Subcutaneous adipose tissue (tissue), 4 donors: ENCODE data around the gene SCP2. TPM values are rescaled to one million over a fixed set of nuclear protein-coding genes. Genes with fewer than 3 reads are reported as not detected.

ENCODE experiments used
- total RNA-seq, 4 donors: library from RNA; depleted of rRNA; stranded (reverse); fragments of >200 nt; gene quantifications; one replicate each; pipeline ENCODE4 v1.1.0, GENCODE V29; 2016
- TF ChIP-seq, protein P1 (sequence below): fragments of 450-650 bp; IDR thresholded peaks from one replicate; pipeline ENCODE4 v1.5.1; 2016; ENCODE audit warnings: low read depth, mild to moderate bottlenecking, control low read depth, antibody characterized with exemption, moderate library complexity

The SCP2 gene
- total RNA-seq, 4 donors from 2014 or later = 152 to 223 (median 170) TPM

DNA sequence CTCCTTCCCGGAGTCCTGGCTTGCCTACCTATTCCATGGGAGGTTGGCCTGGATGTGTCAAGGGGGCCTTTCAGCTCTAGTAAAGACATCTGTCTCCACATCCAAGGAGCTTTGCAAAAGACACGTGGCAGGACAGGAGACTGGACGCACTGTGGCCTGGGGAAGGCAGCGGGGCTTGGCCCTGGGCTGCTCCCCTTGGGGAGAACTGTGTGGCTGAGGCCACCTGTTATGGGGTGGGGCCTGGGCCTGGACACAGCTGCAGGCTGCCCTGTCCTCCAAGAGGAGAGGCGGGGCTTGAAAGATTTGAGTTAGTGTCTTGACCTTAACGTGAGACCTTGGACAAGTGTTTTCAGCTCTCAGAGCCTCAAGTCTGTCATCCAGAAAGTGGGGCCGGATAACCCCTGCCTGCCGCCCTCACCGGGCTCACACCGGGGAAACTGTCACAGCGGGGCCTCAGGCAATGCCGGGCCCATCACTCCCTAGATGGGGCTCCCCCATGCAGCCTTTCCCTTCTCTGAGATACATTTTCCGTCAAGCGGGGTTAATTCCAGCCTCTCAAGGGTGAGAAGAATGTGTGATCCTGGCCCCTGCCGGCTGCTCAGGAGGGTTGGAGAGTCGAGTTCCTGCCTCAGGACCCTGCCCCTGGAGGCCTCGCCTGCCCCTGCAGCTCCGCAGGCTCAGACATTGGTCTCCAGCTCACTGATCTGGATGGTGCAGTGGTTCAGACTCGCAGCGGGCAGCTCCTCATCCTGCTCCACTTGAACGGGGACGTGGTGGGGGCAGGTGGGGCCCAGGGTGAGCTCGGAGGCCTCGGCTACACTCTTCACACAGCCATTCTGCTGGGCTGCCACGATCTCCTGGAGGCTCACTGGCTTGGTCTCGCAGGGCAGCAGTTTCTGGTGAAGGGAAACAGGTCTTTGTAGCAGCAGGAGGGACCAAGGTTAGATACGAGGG, 160.5 kb downstream of the SCP2 start:
- TF ChIP-seq, protein P1, sequence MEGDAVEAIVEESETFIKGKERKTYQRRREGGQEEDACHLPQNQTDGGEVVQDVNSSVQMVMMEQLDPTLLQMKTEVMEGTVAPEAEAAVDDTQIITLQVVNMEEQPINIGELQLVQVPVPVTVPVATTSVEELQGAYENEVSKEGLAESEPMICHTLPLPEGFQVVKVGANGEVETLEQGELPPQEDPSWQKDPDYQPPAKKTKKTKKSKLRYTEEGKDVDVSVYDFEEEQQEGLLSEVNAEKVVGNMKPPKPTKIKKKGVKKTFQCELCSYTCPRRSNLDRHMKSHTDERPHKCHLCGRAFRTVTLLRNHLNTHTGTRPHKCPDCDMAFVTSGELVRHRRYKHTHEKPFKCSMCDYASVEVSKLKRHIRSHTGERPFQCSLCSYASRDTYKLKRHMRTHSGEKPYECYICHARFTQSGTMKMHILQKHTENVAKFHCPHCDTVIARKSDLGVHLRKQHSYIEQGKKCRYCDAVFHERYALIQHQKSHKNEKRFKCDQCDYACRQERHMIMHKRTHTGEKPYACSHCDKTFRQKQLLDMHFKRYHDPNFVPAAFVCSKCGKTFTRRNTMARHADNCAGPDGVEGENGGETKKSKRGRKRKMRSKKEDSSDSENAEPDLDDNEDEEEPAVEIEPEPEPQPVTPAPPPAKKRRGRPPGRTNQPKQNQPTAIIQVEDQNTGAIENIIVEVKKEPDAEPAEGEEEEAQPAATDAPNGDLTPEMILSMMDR = no peak

- TF ChIP-seq, protein P1 = no peak
Observed at GRCh38 chr1:53088616-53089300, 161.7 kb downstream of the SCP2 start.

DNA sequence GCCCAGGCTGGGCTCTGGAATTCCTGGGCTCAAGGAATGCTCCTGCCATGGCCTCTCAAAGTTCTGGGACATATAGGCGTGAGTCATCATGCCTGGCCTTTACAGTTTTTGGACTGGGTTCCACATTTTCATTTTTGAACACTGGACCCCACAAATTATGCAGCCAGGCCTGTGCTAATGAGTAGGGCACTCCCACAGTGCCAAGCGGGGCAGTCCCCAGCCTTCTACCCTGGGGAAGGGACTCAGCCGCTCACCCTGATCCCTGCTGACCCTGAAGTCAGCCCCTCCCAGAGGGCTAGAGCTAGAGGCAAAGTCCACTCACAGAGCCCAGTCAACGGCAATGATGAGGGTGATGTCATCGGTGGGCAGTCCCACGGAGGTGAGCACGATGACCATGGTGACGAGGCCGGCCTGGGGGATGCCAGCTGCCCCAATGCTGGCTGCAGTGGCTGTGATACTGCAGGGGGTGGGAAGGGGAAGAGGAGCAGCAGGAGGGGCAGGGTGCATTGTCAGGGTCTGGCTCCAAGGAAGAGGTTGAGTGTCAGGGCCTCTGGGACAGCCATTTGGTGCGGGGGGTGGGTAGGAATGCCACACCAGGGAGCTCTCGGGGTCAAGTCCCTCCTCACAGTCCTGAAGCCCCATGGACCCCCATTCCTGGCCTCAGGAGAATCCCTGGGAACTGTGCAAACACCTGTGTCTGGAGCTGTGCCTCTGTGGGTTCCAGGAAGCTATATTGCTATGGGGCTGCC, 162.6 kb downstream of the SCP2 start:
- TF ChIP-seq, protein P1 = no peak

DNA sequence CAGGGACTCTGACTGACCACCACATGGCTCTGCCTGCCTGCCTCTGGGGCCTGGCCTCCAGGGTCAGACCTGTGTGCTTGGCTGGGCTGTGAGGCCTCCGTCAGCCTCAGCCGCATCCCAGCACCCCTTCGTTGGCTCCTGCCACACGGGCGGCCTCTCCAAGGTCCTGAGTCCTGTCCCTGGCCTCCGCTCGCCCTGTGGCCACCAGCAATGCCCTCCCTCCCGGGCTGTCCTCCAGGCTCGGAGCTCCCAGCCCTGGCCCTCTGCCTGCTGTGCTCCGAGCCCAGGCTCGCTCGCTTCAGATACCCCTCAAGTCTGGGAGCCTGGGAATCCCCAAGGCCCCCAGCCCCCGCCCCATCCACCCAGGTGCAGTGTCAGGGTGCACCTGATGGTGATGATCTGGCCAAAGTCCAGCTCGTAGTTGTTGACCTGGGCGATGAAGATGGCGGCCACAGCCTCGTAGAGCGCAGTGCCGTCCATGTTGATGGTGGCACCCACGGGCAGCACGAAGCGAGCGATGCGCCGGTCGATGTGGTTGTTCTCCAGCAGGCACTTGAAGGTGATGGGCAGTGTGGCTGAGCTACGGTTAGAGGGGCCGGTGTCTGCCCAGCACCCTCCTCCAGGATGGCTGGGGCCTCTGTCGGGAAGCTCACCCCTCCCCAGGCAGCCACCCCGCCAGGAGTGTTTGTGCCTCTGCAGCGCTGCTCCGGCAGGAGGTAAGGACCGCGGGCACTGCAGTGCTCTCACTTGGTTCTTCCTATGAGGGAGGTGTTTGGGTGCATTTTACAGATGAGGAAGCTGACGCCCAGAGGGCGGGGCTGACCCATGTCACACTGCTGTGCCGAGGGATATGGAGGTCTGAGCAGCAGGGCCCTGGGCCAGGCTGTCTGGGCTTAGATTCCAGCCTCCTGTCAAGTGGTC, 163.4 kb downstream of the SCP2 start:
- TF ChIP-seq, protein P1 = no peak

- TF ChIP-seq, protein P1 = no peak
Observed at GRCh38 chr1:53091841-53092645, 165.0 kb downstream of the SCP2 start.
